HEK293 (cell line): ENCODE data around the gene C12orf54.

Source experiments
- CTCF ChIA-PET: fragments of 350-600 bp; formaldehyde crosslinking; extraction: SDS; loops from one replicate; lab custom pipeline; 2021; ENCODE audit warnings: antibody characterized with exemption; lab: Yijun Ruan, JAX
- POLR2A ChIA-PET: fragments of 300-600 bp; formaldehyde crosslinking; extraction: SDS; loops from one replicate; lab custom pipeline; 2020; ENCODE audit warnings: antibody characterized with exemption, inconsistent platforms; lab: Yijun Ruan, JAX
- H3K27ac ChIP-seq: fragments of 200-500 bp; sonication (Bioruptor generic); 2 replicates; pipeline ENCODE4 v1.5.1; 2014; ENCODE audit warnings: low read depth, low read length, control low read depth, inconsistent platforms; ENCODE audit errors: extremely low read depth
- H3K36me3 ChIP-seq, 2 experiments: fragments of 200-500 bp in 1 of 2; sonication (Bioruptor generic) in 1 of 2; 1 replicate in 1 of 2; 2 replicates in 1 of 2; pipeline ENCODE4 v1.5.1; 2014 to 2017; ENCODE audit warnings: inconsistent platforms in 2 of 2, low read length in 2 of 2; ENCODE audit not compliant: control insufficient read depth in 2 of 2, insufficient read depth in 1 of 2
- H3K4me1 ChIP-seq: fragments of 200-500 bp; sonication (Bioruptor generic); 2 replicates; pipeline ENCODE4 v1.5.1; 2014; ENCODE audit warnings: mild to moderate bottlenecking, low read length, inconsistent platforms; ENCODE audit not compliant: control insufficient read depth, insufficient read depth
- H3K4me3 ChIP-seq: 2 replicates; pipeline ENCODE4 v1.5.1; 2011; ENCODE audit warnings: low read depth, mild to moderate bottlenecking, control low read depth, low read length, moderate library complexity
- H3K9me3 ChIP-seq: fragments of 200-500 bp; sonication (Bioruptor generic); 2 replicates; pipeline ENCODE4 v1.5.1; 2014; ENCODE audit warnings: low read depth, low read length, inconsistent platforms; ENCODE audit not compliant: control insufficient read depth, insufficient read depth
- GLIS2 ChIP-seq: fragments of 450-650 bp; formaldehyde crosslinking; IDR thresholded peaks from 2 replicates; pipeline ENCODE4 v1.5.1; 2016; ENCODE audit warnings: missing biosample characterization, missing genetic modification characterization
- KLF10 ChIP-seq: fragments of 450-650 bp; IDR thresholded peaks from 2 replicates; pipeline ENCODE4 v1.5.1; 2018; ENCODE audit warnings: missing biosample characterization, mild to moderate bottlenecking, missing genetic modification characterization
- SP7 ChIP-seq: fragments of 450-650 bp; formaldehyde crosslinking; IDR thresholded peaks from 2 replicates; pipeline ENCODE4 v1.5.1; 2016; ENCODE audit warnings: missing biosample characterization, missing genetic modification characterization
- YY1 ChIP-seq: fragments of 450-650 bp; formaldehyde crosslinking; IDR thresholded peaks from 2 replicates; pipeline ENCODE4 v1.5.1; 2018; ENCODE audit warnings: missing biosample characterization, missing genetic modification characterization
- ZNF174 ChIP-seq: fragments of 450-650 bp; formaldehyde crosslinking; IDR thresholded peaks from 2 replicates; pipeline ENCODE4 v1.5.0; 2017; ENCODE audit warnings: missing biosample characterization, mild to moderate bottlenecking, missing genetic modification characterization
- ZNF2 ChIP-seq: fragments of 450-650 bp; formaldehyde crosslinking; IDR thresholded peaks from 2 replicates; pipeline ENCODE4 v1.5.1; 2016; ENCODE audit warnings: missing biosample characterization, missing genetic modification characterization
- ZNF280D ChIP-seq: fragments of 450-650 bp; formaldehyde crosslinking; IDR thresholded peaks from 2 replicates; pipeline ENCODE4 v1.5.1; 2016; ENCODE audit warnings: missing biosample characterization, missing genetic modification characterization
- ZNF311 ChIP-seq: fragments of 450-650 bp; formaldehyde crosslinking; IDR thresholded peaks from 2 replicates; pipeline ENCODE4 v1.5.1; 2017; ENCODE audit warnings: missing biosample characterization, missing genetic modification characterization, borderline replicate concordance
- ZNF366 ChIP-seq: fragments of 450-650 bp; formaldehyde crosslinking; conservative IDR thresholded peaks from 2 replicates; pipeline ENCODE4 v1.5.1; 2016; ENCODE audit warnings: missing biosample characterization, missing genetic modification characterization
- ZNF623 ChIP-seq: fragments of 450-650 bp; formaldehyde crosslinking; IDR thresholded peaks from 2 replicates; pipeline ENCODE4 v1.5.1; 2016; ENCODE audit warnings: missing biosample characterization, missing genetic modification characterization
- ZNF76 ChIP-seq: fragments of 450-650 bp; formaldehyde crosslinking; IDR thresholded peaks from 2 replicates; pipeline ENCODE4; 2016; ENCODE audit warnings: low read depth, missing biosample characterization, missing genetic modification characterization, borderline replicate concordance
- ZNF792 ChIP-seq: fragments of 450-650 bp; formaldehyde crosslinking; IDR thresholded peaks from 2 replicates; pipeline ENCODE4 v1.5.1; 2016; ENCODE audit warnings: missing biosample characterization, missing genetic modification characterization
- TF ChIP-seq, protein P1 (sequence below): fragments of 450-650 bp; formaldehyde crosslinking; IDR thresholded peaks from 2 replicates; pipeline ENCODE4 v1.5.1; 2016; ENCODE audit warnings: missing biosample characterization, missing genetic modification characterization, low read depth
- TF ChIP-seq, protein P2 (sequence below): fragments of 450-650 bp; formaldehyde crosslinking; IDR thresholded peaks from 2 replicates; pipeline ENCODE4 v1.5.1; 2017; ENCODE audit warnings: missing biosample characterization, missing genetic modification characterization
- TF ChIP-seq, protein P3 (sequence below): sonication (generic); formaldehyde crosslinking; IDR thresholded peaks from 2 replicates; pipeline ENCODE4 v1.8.1; 2022; ENCODE audit warnings: mild to moderate bottlenecking, moderate library complexity, missing genetic modification reagents
- TF ChIP-seq, protein P4 (sequence below): fragments of 450-650 bp; formaldehyde crosslinking; IDR thresholded peaks from 2 replicates; pipeline ENCODE4 v1.5.1; 2016; ENCODE audit warnings: missing biosample characterization, missing genetic modification characterization

The C12orf54 gene

DNA sequence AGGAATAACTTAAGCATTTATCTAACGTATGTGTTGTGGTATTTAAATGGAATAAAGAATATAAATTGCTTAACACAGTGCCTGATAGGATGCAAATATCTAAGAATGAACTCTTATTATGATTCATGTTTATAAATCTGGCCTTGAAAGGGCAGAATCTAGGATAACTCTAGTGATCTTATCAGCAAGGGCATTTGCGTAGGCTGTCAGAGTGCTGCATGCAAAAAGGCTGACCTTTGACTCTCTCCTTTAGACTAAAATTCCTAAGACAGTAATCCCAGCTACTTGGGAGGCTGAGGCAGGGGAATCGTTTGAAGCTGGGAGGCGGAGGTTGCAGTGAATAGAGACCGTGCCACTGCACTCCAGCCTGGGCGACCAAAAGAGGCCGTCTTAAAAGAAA lies 41.2 kb upstream of the C12orf54 start:
- Histone ChIP-seq H3K4me1 (no peaks in the 10 kb centered on the region), H3K4me3 (no peak overlapping the region), H3K9me3 (no peaks in the 10 kb centered on the region), H3K27ac (no peak overlapping the region), H3K36me3 (no peaks in the 10 kb centered on the region)
- TF ChIP-seq YY1 (tag by site-specific recombination): no peak
- TF ChIP-seq, protein P1, sequence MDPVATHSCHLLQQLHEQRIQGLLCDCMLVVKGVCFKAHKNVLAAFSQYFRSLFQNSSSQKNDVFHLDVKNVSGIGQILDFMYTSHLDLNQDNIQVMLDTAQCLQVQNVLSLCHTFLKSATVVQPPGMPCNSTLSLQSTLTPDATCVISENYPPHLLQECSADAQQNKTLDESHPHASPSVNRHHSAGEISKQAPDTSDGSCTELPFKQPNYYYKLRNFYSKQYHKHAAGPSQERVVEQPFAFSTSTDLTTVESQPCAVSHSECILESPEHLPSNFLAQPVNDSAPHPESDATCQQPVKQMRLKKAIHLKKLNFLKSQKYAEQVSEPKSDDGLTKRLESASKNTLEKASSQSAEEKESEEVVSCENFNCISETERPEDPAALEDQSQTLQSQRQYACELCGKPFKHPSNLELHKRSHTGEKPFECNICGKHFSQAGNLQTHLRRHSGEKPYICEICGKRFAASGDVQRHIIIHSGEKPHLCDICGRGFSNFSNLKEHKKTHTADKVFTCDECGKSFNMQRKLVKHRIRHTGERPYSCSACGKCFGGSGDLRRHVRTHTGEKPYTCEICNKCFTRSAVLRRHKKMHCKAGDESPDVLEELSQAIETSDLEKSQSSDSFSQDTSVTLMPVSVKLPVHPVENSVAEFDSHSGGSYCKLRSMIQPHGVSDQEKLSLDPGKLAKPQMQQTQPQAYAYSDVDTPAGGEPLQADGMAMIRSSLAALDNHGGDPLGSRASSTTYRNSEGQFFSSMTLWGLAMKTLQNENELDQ (tag by site-specific recombination): no peak
- no peak for TF ChIP-seq ZNF623
- TF ChIP-seq ZNF2 (tag by site-specific recombination): no peak
- TF ChIP-seq ZNF366 (tag by site-specific recombination): no peak
- TF ChIP-seq, protein P2, sequence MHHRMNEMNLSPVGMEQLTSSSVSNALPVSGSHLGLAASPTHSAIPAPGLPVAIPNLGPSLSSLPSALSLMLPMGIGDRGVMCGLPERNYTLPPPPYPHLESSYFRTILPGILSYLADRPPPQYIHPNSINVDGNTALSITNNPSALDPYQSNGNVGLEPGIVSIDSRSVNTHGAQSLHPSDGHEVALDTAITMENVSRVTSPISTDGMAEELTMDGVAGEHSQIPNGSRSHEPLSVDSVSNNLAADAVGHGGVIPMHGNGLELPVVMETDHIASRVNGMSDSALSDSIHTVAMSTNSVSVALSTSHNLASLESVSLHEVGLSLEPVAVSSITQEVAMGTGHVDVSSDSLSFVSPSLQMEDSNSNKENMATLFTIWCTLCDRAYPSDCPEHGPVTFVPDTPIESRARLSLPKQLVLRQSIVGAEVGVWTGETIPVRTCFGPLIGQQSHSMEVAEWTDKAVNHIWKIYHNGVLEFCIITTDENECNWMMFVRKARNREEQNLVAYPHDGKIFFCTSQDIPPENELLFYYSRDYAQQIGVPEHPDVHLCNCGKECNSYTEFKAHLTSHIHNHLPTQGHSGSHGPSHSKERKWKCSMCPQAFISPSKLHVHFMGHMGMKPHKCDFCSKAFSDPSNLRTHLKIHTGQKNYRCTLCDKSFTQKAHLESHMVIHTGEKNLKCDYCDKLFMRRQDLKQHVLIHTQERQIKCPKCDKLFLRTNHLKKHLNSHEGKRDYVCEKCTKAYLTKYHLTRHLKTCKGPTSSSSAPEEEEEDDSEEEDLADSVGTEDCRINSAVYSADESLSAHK (tag by site-specific recombination): no peak
- TF ChIP-seq, protein P3, sequence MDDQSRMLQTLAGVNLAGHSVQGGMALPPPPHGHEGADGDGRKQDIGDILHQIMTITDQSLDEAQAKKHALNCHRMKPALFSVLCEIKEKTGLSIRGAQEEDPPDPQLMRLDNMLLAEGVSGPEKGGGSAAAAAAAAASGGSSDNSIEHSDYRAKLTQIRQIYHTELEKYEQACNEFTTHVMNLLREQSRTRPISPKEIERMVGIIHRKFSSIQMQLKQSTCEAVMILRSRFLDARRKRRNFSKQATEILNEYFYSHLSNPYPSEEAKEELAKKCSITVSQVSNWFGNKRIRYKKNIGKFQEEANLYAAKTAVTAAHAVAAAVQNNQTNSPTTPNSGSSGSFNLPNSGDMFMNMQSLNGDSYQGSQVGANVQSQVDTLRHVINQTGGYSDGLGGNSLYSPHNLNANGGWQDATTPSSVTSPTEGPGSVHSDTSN (CRISPR knock-in tag): no peak
- TF ChIP-seq, protein P4, sequence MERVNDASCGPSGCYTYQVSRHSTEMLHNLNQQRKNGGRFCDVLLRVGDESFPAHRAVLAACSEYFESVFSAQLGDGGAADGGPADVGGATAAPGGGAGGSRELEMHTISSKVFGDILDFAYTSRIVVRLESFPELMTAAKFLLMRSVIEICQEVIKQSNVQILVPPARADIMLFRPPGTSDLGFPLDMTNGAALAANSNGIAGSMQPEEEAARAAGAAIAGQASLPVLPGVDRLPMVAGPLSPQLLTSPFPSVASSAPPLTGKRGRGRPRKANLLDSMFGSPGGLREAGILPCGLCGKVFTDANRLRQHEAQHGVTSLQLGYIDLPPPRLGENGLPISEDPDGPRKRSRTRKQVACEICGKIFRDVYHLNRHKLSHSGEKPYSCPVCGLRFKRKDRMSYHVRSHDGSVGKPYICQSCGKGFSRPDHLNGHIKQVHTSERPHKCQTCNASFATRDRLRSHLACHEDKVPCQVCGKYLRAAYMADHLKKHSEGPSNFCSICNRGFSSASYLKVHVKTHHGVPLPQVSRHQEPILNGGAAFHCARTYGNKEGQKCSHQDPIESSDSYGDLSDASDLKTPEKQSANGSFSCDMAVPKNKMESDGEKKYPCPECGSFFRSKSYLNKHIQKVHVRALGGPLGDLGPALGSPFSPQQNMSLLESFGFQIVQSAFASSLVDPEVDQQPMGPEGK (tag by site-specific recombination): no peak
- no peak for TF ChIP-seq GLIS2 (tag by site-specific recombination)
- no peak for TF ChIP-seq KLF10 (tag by site-specific recombination)
- TF ChIP-seq ZNF76 (tag by site-specific recombination): no peak
- no peak for TF ChIP-seq SP7
- no peak for TF ChIP-seq ZNF792 (tag by site-specific recombination)
- TF ChIP-seq ZNF311 (tag by site-specific recombination): no peak
- TF ChIP-seq ZNF174 (tag by site-specific recombination): no peak
- TF ChIP-seq ZNF280D (tag by site-specific recombination): no peak
- POLR2A ChIA-PET: no interaction called here
- CTCF ChIA-PET: no interaction called here
